UCSD-AML1 (cell line): ENCODE results near the gene RAX2.
A peak's percentile ranks its signal among the peaks of the same experiment; 100 is the strongest.
"Not testable (repeated sequence)": the region's sequence is repeated elsewhere in the genome, so short reads cannot be mapped to it uniquely, and the experiment has no call there.

Source experiments
- DNase-seq: peaks from one replicate; lab custom pipeline; 2025; ENCODE audit not compliant: unreplicated experiment; lab: John Stamatoyannopoulos, UW

RAX2 gene

GRCh38 chr19:3778104-3778867 is 6.3 kb upstream of the RAX2 start:
- no peak for DNase-seq

DNA sequence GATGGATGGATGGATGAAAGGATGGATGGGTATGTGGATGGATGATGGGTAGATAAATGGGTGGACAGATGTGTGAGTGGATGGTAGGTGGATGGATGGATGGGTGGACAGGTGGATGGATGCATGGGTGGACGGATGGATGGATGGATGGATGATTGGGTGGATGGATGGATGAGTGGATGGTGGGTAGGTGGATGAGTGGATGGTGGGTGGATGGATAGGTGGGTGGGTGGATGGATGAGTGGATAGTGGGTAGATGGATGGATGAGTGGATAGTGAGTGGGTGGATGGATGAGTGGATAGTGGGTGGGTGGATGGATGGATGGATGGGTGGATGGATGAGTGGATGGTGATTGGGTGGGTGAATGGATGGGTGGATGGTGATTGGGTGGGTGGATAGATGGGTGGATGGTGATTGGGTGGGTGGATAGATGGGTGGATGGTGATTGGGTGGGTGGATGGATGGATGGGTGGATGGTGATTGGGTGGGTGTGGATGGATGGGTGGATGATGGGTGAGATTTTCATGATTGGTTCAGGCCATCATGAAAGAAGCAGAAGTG is 4.5 kb upstream of the RAX2 start:
- no peak for DNase-seq

- DNase-seq, result no peak
Observed at GRCh38 chr19:3775831-3776230, 3.8 kb upstream of the RAX2 start.

- DNase-seq, result no peak
Observed at GRCh38 chr19:3775374-3775711, 3.3 kb upstream of the RAX2 start.

DNA sequence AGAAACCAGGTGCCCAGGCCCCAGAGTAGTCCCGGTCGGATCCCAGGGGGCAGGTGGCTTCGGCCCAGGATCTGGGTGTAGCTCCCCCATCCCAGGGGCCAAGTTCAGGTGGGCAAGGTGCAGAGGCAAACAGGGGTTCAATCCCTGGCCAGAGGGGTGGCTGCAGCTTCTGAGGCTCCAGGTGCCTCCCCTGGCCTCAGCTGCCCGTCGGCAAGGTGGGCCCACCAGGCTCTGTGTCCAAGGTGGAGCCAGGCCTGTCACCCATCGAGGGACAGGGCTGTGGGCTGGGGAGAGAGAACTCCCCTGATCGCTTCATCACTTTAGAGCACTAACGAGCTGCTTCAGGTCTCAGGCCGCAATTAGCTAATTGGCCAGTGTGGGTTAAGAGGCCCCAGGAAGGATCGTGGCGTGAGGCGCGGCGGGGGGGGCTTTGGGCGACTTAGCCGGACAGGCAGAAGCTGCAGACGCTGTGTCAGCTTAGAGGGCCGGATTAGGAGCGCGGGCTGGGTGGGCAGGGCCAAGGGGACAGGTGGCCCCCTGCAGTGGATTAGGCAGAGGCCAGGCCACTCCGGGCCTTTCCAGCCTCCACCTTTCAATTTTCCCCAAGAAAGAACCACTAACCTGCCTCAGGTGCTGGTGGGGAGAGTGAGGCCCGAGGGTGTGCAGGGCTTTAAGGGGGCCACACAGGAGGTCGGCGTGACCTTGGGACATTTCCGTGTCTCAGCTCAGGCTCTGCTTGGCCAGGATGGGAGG is 2.8 kb upstream of the RAX2 start:
- no peak for DNase-seq

GRCh38 chr19:3773814-3774515 is 1.9 kb upstream of the RAX2 start:
- no peak for DNase-seq

- DNase-seq, result no peak
Observed at GRCh38 chr19:3771000-3771905, 775 bp downstream of the RAX2 start.

- no peak for DNase-seq
Observed at GRCh38 chr19:3770136-3770999, 1.7 kb downstream of the RAX2 start.

DNA sequence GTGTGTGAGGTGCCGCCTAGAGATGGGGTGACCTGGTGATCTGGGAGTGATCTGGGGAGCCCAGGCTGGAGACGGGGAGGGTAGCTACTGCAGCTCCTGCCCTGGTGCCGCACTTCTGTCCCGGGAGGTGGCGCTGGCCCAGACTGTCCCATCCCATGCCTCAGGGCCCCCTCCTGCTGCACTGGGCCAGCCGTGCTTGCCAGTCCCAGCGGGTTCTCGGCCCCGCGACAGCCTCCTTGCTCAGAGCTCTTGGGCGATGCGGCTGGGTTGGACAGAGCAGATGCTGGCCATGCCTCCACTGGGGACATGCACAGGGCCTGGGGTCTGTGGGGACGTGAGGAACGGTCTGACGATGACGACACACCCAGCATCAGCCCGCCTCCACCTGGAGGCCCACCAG is 2.5 kb downstream of the RAX2 start:
- DNase-seq, result no peak

DNA sequence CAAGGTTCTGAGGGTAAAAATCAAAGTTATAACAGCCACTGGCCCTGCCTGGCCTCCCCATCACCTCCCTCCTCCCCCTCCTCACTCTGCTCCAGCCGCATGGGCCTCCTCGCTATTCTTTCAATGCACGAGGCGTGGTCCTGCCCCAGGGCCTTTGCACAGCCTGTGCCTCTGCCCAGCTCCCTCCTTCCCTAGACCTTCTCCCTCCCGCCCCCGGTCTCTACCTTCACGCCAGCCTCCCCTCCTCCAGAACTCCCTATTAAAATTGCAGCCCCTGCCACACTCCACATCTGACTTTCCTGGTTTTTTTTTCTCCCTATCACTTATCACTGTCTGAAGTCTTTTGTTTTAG is 3.3 kb downstream of the RAX2 start:
- no peak for DNase-seq

DNA sequence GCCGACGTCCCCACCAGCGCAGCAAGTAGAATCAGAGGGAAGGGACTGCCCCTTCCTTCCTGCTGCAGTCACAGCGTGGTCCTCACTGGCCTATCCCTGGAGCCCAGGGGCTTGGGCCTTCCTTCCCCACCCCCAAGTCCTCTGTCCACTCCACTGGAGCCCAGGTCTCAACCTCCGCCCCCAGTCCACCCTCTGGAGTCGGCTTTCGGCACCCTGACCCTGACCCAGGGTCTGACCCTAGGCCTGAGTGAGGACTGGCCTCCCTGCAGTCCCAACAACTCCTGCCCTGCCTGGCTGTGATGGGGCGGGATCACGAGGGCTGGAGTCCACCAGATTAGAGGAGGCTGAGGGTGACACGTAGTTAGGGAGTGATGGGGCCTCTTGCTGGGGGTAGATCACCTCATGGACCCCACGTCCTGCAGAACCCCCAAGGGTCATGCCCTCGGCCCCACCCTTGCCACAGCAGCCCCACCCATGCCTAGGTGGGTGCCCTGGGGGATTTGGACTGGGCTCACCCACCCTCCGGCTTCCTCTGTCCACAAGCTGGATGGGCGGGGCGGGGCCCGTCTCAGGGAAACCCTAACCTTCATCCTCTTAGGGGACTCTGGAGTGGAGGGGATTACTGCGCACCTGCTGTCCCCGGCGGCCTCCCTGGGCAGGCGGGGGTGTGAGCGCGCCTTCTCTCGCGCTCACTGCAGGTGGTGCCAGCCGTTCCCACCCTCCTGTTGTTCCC is 3.8 kb downstream of the RAX2 start:
- no peak for DNase-seq

DNA sequence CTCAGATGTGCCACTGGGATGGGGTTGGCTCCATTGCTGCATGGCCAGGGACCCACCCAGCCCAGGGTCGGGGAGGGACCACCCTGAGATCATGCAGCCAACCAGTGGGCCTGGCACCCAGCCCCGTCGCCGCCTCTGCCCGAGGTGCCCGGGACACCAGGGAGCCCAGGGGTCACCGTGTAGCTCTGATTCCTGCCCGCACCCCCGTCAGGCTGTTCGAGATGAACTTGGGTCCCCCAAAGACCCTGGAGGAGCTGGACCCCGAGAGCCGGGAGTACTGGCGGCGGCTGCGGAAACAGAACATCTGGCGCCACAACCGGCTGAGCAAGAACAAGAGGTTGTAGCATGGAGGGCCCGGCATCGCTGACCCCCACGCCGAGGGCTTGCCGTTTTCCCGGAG is 5.0 kb downstream of the RAX2 start:
- DNase-seq, result no peak

- DNase-seq, result peak; percentile 26
Observed at GRCh38 chr19:3766520-3766919, 5.5 kb downstream of the RAX2 start.

- not testable (repeated sequence) for DNase-seq
Observed at GRCh38 chr19:3765757-3766156, 6.3 kb downstream of the RAX2 start.

GRCh38 chr19:3765121-3765520 is 6.9 kb downstream of the RAX2 start:
- DNase-seq, result no peak

DNA sequence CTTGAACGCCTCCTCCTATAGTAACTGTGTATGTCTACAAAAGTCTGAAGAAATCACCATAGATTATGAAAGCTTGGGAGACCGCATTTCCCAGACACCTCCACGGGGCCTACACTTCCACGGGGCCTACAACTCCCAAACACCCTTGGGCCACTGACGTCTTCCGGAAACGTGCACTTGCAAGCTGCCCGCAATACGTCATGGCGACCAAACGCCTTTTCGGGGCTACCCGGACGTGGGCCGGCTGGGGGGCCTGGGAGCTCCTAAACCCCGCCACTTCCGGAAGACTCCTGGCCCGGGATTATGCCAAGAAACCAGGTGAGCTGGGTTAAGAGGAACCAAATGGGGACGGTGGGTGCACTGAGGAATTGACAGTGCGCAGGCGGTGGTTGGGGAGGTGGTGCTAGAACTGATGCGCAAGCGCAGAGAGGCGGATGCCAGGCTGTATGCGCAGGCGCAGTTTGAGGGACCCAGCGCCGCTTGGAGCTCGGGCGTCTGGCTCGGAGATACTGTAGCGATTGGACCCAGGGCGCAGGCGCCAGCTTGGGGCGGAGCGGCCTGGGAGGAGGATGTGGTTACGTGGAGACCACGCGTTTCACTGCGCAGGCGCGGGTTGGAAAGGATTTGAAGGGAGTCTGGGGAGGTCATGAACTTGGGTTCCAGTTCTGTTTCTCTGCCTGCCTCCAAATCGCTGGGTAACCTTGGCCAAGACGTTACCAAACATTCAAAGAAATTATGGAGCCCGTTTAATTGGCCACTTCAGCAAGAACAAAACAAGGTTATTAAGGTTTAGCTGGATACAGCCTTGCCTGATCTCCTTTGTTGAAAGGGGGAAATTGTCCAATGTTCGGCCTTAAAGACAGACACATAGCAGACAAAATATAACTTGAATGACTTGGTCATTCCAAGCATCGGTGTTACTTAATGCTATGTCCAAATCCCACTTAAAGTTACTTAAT is 9.2 kb downstream of the RAX2 start, which contains the start of gene MRPL54:
MRPL54 (plus strand) TSS at position 182 of the 959 bp plus-strand sequence; CDS start at position 201, 19 bp downstream.
- DNase-seq, result peak; percentile 100

DNA sequence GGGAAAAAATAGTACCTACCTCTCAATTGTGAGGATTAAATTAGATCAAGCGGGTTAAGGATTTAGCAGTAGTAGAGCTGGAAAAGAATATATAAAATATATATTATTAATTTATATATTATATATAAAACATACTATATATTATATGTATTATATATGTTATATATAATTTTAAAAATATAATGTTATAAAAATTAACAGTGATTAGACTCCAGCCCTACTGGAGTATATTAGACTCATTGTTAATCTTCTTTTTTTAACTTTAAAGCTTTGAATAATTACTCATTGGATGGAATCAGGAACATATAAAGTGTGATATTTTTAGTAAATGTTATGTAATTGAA is 9.9 kb downstream of the RAX2 start:
- no peak for DNase-seq
